KMS-11 (cell line): ENCODE measurements around the gene NFATC2.

Experiments
- H2AFZ ChIP-seq: fragments of 200-600 bp; sonication (generic); 2 replicates; pipeline ENCODE4 v1.6.1; 2016; ENCODE audit warnings: antibody characterized with exemption, mixed run types, low read depth
- H3K27ac ChIP-seq: fragments of 200-600 bp; sonication (generic); 2 replicates; pipeline ENCODE4 v1.6.1; 2016; ENCODE audit warnings: mild to moderate bottlenecking, mixed run types
- H3K27me3 ChIP-seq: fragments of 200-600 bp; sonication (generic); 2 replicates; pipeline ENCODE4 v1.6.1; 2017; ENCODE audit warnings: mild to moderate bottlenecking, low read depth, mixed run types, moderate library complexity; ENCODE audit not compliant: insufficient read depth
- H3K36me3 ChIP-seq: fragments of 200-600 bp; sonication (generic); 2 replicates; pipeline ENCODE4 v1.6.1; 2017; ENCODE audit warnings: mild to moderate bottlenecking, mixed run types; ENCODE audit not compliant: insufficient read depth
- H3K4me1 ChIP-seq: fragments of 200-600 bp; sonication (generic); 2 replicates; pipeline ENCODE4 v1.6.1; 2016; ENCODE audit warnings: mild to moderate bottlenecking, low read depth, mixed run types; ENCODE audit not compliant: poor library complexity, severe bottlenecking
- H3K4me2 ChIP-seq: fragments of 200-600 bp; sonication (generic); 2 replicates; pipeline ENCODE4 v1.7.0; 2016; ENCODE audit warnings: mild to moderate bottlenecking, mixed run types
- H3K4me3 ChIP-seq: fragments of 200-600 bp; sonication (generic); IDR thresholded peaks from 2 replicates; pipeline ENCODE4 v1.6.1; 2017; ENCODE audit warnings: low read depth, low read length, mixed read lengths; ENCODE audit not compliant: insufficient read depth
- H3K79me2 ChIP-seq: fragments of 200-600 bp; sonication (generic); 2 replicates; pipeline ENCODE4 v1.6.1; 2016; ENCODE audit warnings: low read depth, mixed run types; ENCODE audit not compliant: insufficient read depth
- H3K9ac ChIP-seq: fragments of 200-600 bp; sonication (generic); 2 replicates; pipeline ENCODE4 v1.6.1; 2016; ENCODE audit warnings: mild to moderate bottlenecking, mixed run types
- H4K20me1 ChIP-seq: fragments of 200-600 bp; sonication (generic); 2 replicates; pipeline ENCODE4 v1.6.1; 2016; ENCODE audit warnings: mild to moderate bottlenecking, mixed run types; ENCODE audit not compliant: insufficient read depth
- CTCF ChIP-seq: fragments of 200-600 bp; sonication (generic); conservative IDR thresholded peaks from 2 replicates; pipeline ENCODE4 v1.6.1; 2017; ENCODE audit warnings: low read depth, mild to moderate bottlenecking, antibody characterized with exemption, low read length, moderate library complexity, mixed read lengths

Gene NFATC2

GRCh38 chr20:51404297-51405060, 138.0 kb downstream of the NFATC2 start:
- Histone ChIP-seq H3K4me3 (no peak overlapping the region), H3K36me3 (no peaks in the 10 kb centered on the region)

GRCh38 chr20:51403466-51404220, 138.9 kb downstream of the NFATC2 start:
- Histone ChIP-seq H3K27ac (peak overlapping the region; percentile 98), H3K9ac (peak overlapping the region; percentile 69; the same call in 1 of the 2 replicates), H3K27me3 (no peaks in the 10 kb centered on the region), H3K36me3 (no peaks in the 10 kb centered on the region), H2AFZ (no peak overlapping the region), H3K4me1 (peaks cover 99% of the 10 kb centered on the region), H3K4me3 (no peak overlapping the region), H3K79me2 (peaks cover 11% of the 10 kb centered on the region; the same call in 1 of the 2 replicates), H4K20me1 (no peaks in the 10 kb centered on the region), H3K4me2 (peak overlapping the region; percentile 50)
- no peak for TF ChIP-seq CTCF

More at GRCh38 chr20:51404297-51405060, 138.0 kb downstream of the NFATC2 start:
- Histone ChIP-seq H3K27me3 (no peaks in the 10 kb centered on the region), H3K9ac (peak overlapping the region; percentile 65; the same call in 1 of the 2 replicates), H2AFZ (peak overlapping the region; percentile 34; the same call in 1 of the 2 replicates), H3K79me2 (peaks cover 15% of the 10 kb centered on the region; the same call in 1 of the 2 replicates), H3K4me1 (peaks cover 94% of the 10 kb centered on the region), H4K20me1 (no peaks in the 10 kb centered on the region), H3K27ac (peak overlapping the region; percentile 98), H3K4me2 (peak overlapping the region; percentile 50)
- TF ChIP-seq CTCF: no peak

- H3K79me2 ChIP-seq: peaks cover 9% of the 10 kb centered on the region; the same call in 1 of the 2 replicates
- H3K4me1 ChIP-seq: peaks cover 92% of the 10 kb centered on the region
- no peak for TF ChIP-seq CTCF
- H3K4me3 ChIP-seq: no peak overlapping the region
- H3K4me2 ChIP-seq: peak overlapping the region; percentile 50
- H2AFZ ChIP-seq: no peak overlapping the region
- H4K20me1 ChIP-seq: no peaks in the 10 kb centered on the region
- peak overlapping the region; percentile 98 for H3K27ac ChIP-seq
- H3K9ac ChIP-seq: peak overlapping the region; percentile 69; the same call in 1 of the 2 replicates
- no peaks in the 10 kb centered on the region for H3K27me3 ChIP-seq
- no peaks in the 10 kb centered on the region for H3K36me3 ChIP-seq
Measured at GRCh38 chr20:51402201-51402600, 140.3 kb downstream of the NFATC2 start.

- H4K20me1 ChIP-seq: no peaks in the 10 kb centered on the region
- H3K79me2 ChIP-seq: peaks cover 9% of the 10 kb centered on the region; the same call in 1 of the 2 replicates
- H3K4me2 ChIP-seq: peak overlapping the region; percentile 50
- H3K36me3 ChIP-seq: no peaks in the 10 kb centered on the region
- H3K27me3 ChIP-seq: no peaks in the 10 kb centered on the region
- H3K9ac ChIP-seq: peak overlapping the region; percentile 69; the same call in 1 of the 2 replicates
- peak overlapping the region; percentile 98 for H3K27ac ChIP-seq
- H2AFZ ChIP-seq: no peak overlapping the region
- no peak for TF ChIP-seq CTCF
- H3K4me1 ChIP-seq: peaks cover 85% of the 10 kb centered on the region
- no peak overlapping the region for H3K4me3 ChIP-seq
Measured at GRCh38 chr20:51401496-51401895, 141.0 kb downstream of the NFATC2 start.
